ENCODE data around the gene RIMOC1. TPM values are rescaled to one million over a fixed set of nuclear protein-coding genes. Genes with fewer than 3 reads are reported as not detected.

RIMOC1 gene
- total RNA-seq, 1 experiment from 2014 or later, result 43.4 TPM

- TF ChIP-seq CTCF (conservative IDR thresholded peaks at IDR 0.05; ENCODE audit: low read depth, low read length) (no peak), EZH2 (IDR thresholded peaks at IDR 0.05; ENCODE audit: borderline replicate concordance, low read depth, low read length, poor library complexity, severe bottlenecking) (no peak)
- intact Hi-C loops (cut with micrococcal nuclease; ENCODE audit: unreplicated experiment), result no loop called here
- Histone ChIP-seq H3K27me3 (replicated peaks; ENCODE audit: insufficient read depth, low read depth, low read length, poor library complexity) (no peaks in the 10 kb centered on the region), H3K9me3 (ENCODE audit: low read depth, low read length, poor library complexity, severe bottlenecking) (no peaks in the 10 kb centered on the region), H3K4me3 (ENCODE audit: low read depth, low read length, poor library complexity, severe bottlenecking) (peak overlapping the region; percentile 86), H3K4me1 (ENCODE audit: insufficient read depth, low read length, poor library complexity, severe bottlenecking) (peaks cover 11% of the 10 kb centered on the region), H3K36me3 (ENCODE audit: insufficient read depth, low read length, poor library complexity, severe bottlenecking) (no peaks in the 10 kb centered on the region), H3K27ac (ENCODE audit: low read depth, low read length, poor library complexity, severe bottlenecking) (peak overlapping the region; percentile 89)
- DNase-seq (ENCODE audit: low spot score), result no peak
- CTCF ChIA-PET, result no interaction called here
- POLR2A ChIA-PET (ENCODE audit: low non-redundant PET), result no interaction called here
- BruUV-seq (replicated peaks), result no TSS peak
Observed at GRCh38 chr5:41869151-41869723, 34.9 kb upstream of the RIMOC1 start.

- Histone ChIP-seq H3K27me3 (replicated peaks; ENCODE audit: insufficient read depth, low read depth, low read length, poor library complexity) (no peaks in the 10 kb centered on the region), H3K4me3 (ENCODE audit: low read depth, low read length, poor library complexity, severe bottlenecking) (peak within 1 kb of the TSS; percentile 86), H3K27ac (ENCODE audit: low read depth, low read length, poor library complexity, severe bottlenecking) (peak within 1 kb of the TSS; percentile 89), H3K4me1 (ENCODE audit: insufficient read depth, low read length, poor library complexity, severe bottlenecking) (peaks cover 11% of the 10 kb centered on the region), H3K9me3 (ENCODE audit: low read depth, low read length, poor library complexity, severe bottlenecking) (no peaks in the 10 kb centered on the region), H3K36me3 (ENCODE audit: insufficient read depth, low read length, poor library complexity, severe bottlenecking) (no peaks in the 10 kb centered on the region)
- ChIA-PET CTCF (no interaction called here), POLR2A (ENCODE audit: low non-redundant PET) (no interaction called here)
- peak; percentile 94 for DNase-seq (ENCODE audit: low spot score)
- no TSS peak for BruUV-seq (replicated peaks)
- intact Hi-C loops (cut with micrococcal nuclease; ENCODE audit: unreplicated experiment), result no loop called here
- TF ChIP-seq EZH2 (IDR thresholded peaks at IDR 0.05; ENCODE audit: borderline replicate concordance, low read depth, low read length, poor library complexity, severe bottlenecking), result no peak
- no peak for TF ChIP-seq CTCF (conservative IDR thresholded peaks at IDR 0.05; ENCODE audit: low read depth, low read length)
Observed at GRCh38 chr5:41869724-41870626, 34.2 kb upstream of the RIMOC1 start, which contains the start of gene OXCT1. Gene OXCT1, minus strand, starts transcription at chr5:41870425. Its CDS starts 67 bp downstream, at chr5:41870358.

DNA sequence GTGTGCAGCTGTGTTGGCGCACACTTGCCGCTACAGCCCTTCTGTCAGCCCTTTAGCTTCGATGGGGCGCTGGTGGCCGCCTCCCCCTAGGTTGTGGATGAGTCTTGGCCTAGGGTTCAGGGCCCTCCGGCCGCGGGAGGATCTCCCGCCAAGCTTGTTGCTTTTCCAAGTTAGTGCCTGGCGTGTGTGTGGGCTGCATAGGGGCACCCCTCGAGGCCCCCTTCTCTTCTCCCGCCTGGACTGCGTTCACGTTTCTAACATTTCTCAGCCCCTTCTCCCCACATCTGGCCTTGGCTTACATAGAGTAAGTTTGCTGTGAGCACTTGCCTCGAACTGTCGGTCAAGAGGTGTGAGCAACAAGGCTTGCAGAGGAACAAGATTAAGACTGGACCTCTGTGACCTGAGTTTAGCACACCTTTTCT, 33.5 kb upstream of the RIMOC1 start:
- H3K36me3 ChIP-seq (ENCODE audit: insufficient read depth, low read length, poor library complexity, severe bottlenecking), result no peaks in the 10 kb centered on the region
- POLR2A ChIA-PET (ENCODE audit: low non-redundant PET), result no interaction called here
- no peaks in the 10 kb centered on the region for H3K27me3 ChIP-seq (replicated peaks; ENCODE audit: insufficient read depth, low read depth, low read length, poor library complexity)
- peak overlapping the region; percentile 89 for H3K27ac ChIP-seq (ENCODE audit: low read depth, low read length, poor library complexity, severe bottlenecking)
- intact Hi-C loops (cut with micrococcal nuclease; ENCODE audit: unreplicated experiment), result no loop called here
- peaks cover 11% of the 10 kb centered on the region for H3K4me1 ChIP-seq (ENCODE audit: insufficient read depth, low read length, poor library complexity, severe bottlenecking)
- no peak for TF ChIP-seq CTCF (conservative IDR thresholded peaks at IDR 0.05; ENCODE audit: low read depth, low read length)
- no peak for TF ChIP-seq EZH2 (IDR thresholded peaks at IDR 0.05; ENCODE audit: borderline replicate concordance, low read depth, low read length, poor library complexity, severe bottlenecking)
- CTCF ChIA-PET, result no interaction called here
- no peaks in the 10 kb centered on the region for H3K9me3 ChIP-seq (ENCODE audit: low read depth, low read length, poor library complexity, severe bottlenecking)
- H3K4me3 ChIP-seq (ENCODE audit: low read depth, low read length, poor library complexity, severe bottlenecking), result peak overlapping the region; percentile 86
- BruUV-seq (replicated peaks), result no TSS peak
- DNase-seq (ENCODE audit: low spot score), result no peak

Measured in A673 (cell line).